Osteoblast (primary cell): ENCODE results near the gene MCM3. TPM values are rescaled to one million over a fixed set of nuclear protein-coding genes. Genes with fewer than 3 reads are reported as not detected.

Experiments used
- DNase-seq: peaks from one replicate; pipeline ENCODE4 v3.0.0; 2011; ENCODE audit warnings: low spot score, mixed read lengths; ENCODE audit not compliant: insufficient read length; ENCODE audit errors: missing footprints
- H2AFZ ChIP-seq: 2 replicates; pipeline ENCODE4 v1.6.0; 2011; ENCODE audit warnings: mild to moderate bottlenecking, low read length
- H3K27ac ChIP-seq: 2 replicates; pipeline ENCODE4 v1.5.1; 2011; ENCODE audit warnings: mild to moderate bottlenecking, low read depth, low read length, moderate library complexity
- H3K27me3 ChIP-seq: 2 replicates; pipeline ENCODE4 v1.6.0; 2012; ENCODE audit warnings: mild to moderate bottlenecking, control low read depth, inconsistent platforms, low read length, moderate library complexity; ENCODE audit not compliant: insufficient read depth
- H3K36me3 ChIP-seq: 2 replicates; pipeline ENCODE4 v1.5.1; 2011; ENCODE audit warnings: mild to moderate bottlenecking, low read length, control low read depth, moderate library complexity; ENCODE audit not compliant: insufficient read depth
- H3K4me1 ChIP-seq: 2 replicates; pipeline ENCODE4 v1.5.1; 2011; ENCODE audit warnings: mild to moderate bottlenecking, low read length, control low read depth, moderate library complexity; ENCODE audit not compliant: insufficient read depth
- H3K4me2 ChIP-seq: 2 replicates; pipeline ENCODE4 v1.6.0; 2011; ENCODE audit warnings: mild to moderate bottlenecking, low read length; ENCODE audit not compliant: insufficient read depth
- H3K4me3 ChIP-seq: fragments of 200-600 bp; sonication (generic); 3 replicates; pipeline ENCODE4 v1.5.1; 2012; ENCODE audit warnings: mild to moderate bottlenecking, low read length, inconsistent platforms; ENCODE audit not compliant: insufficient read depth
- H3K79me2 ChIP-seq: 2 replicates; pipeline ENCODE4 v1.6.0; 2012; ENCODE audit warnings: mild to moderate bottlenecking, low read length, control low read depth, inconsistent platforms; ENCODE audit not compliant: insufficient read depth
- H3K9me3 ChIP-seq: 2 replicates; pipeline ENCODE4 v1.5.1; 2011; ENCODE audit warnings: low read depth, low read length, control low read depth
- H4K20me1 ChIP-seq: 2 replicates; pipeline ENCODE4 v1.6.0; 2012; ENCODE audit warnings: mild to moderate bottlenecking, low read length, control low read depth; ENCODE audit not compliant: insufficient read depth
- CTCF ChIP-seq: IDR thresholded peaks from 2 replicates; pipeline ENCODE4 v1.5.1; 2011; ENCODE audit warnings: mild to moderate bottlenecking, low read depth, low read length, moderate library complexity; ENCODE audit errors: extremely low read depth
- total RNA-seq: library from RNA; depleted of rRNA; stranded (reverse); fragments of >200 nt; gene quantifications from 2 replicates; pipeline ENCODE4 v1.2.3, GENCODE V29; 2012

Gene MCM3
- total RNA-seq, 1 donor: 19.2 TPM

GRCh38 chr6:52231406-52232127 is 53.0 kb downstream of the MCM3 start:
- TF ChIP-seq CTCF: no peak
- DNase-seq: no peak
- Histone ChIP-seq H3K9me3 (no peaks in the 10 kb centered on the region), H3K79me2 (no peaks in the 10 kb centered on the region), H2AFZ (no peak overlapping the region), H3K4me1 (peaks cover 5% of the 10 kb centered on the region), H3K4me3 (no peak overlapping the region), H3K27ac (no peak overlapping the region), H4K20me1 (no peaks in the 10 kb centered on the region), H3K4me2 (no peak overlapping the region), H3K27me3 (peaks cover 12% of the 10 kb centered on the region), H3K36me3 (no peaks in the 10 kb centered on the region)

GRCh38 chr6:52230685-52231084 is 53.9 kb downstream of the MCM3 start:
- peaks cover 5% of the 10 kb centered on the region for H3K4me1 ChIP-seq
- no peak overlapping the region for H3K27ac ChIP-seq
- TF ChIP-seq CTCF: no peak
- no peaks in the 10 kb centered on the region for H3K9me3 ChIP-seq
- no peaks in the 10 kb centered on the region for H4K20me1 ChIP-seq
- H3K4me3 ChIP-seq: no peak overlapping the region
- H3K36me3 ChIP-seq: no peaks in the 10 kb centered on the region
- DNase-seq: no peak
- H3K27me3 ChIP-seq: peaks cover 12% of the 10 kb centered on the region
- H3K4me2 ChIP-seq: no peak overlapping the region
- H3K79me2 ChIP-seq: no peaks in the 10 kb centered on the region
- no peak overlapping the region for H2AFZ ChIP-seq

GRCh38 chr6:52227495-52227894 is 57.0 kb downstream of the MCM3 start:
- Histone ChIP-seq H3K9me3 (no peaks in the 10 kb centered on the region), H3K27ac (no peak overlapping the region)
- no peak for DNase-seq

GRCh38 chr6:52221302-52221701 is 63.2 kb downstream of the MCM3 start:
- no peak for DNase-seq
- no peaks in the 10 kb centered on the region for H3K4me1 ChIP-seq
- no peaks in the 10 kb centered on the region for H3K27me3 ChIP-seq
- H3K79me2 ChIP-seq: no peaks in the 10 kb centered on the region
- H3K27ac ChIP-seq: no peak overlapping the region
- H4K20me1 ChIP-seq: no peaks in the 10 kb centered on the region
- H3K9me3 ChIP-seq: no peaks in the 10 kb centered on the region
- no peak overlapping the region for H3K4me3 ChIP-seq
- H3K36me3 ChIP-seq: no peaks in the 10 kb centered on the region
- no peak overlapping the region for H2AFZ ChIP-seq
- no peak overlapping the region for H3K4me2 ChIP-seq
- TF ChIP-seq CTCF: no peak

More at GRCh38 chr6:52227495-52227894, 57.0 kb downstream of the MCM3 start:
- Histone ChIP-seq H3K36me3 (no peaks in the 10 kb centered on the region), H3K27me3 (peaks cover 12% of the 10 kb centered on the region), H3K4me2 (no peak overlapping the region), H3K4me3 (no peak overlapping the region), H4K20me1 (no peaks in the 10 kb centered on the region), H3K4me1 (no peaks in the 10 kb centered on the region), H2AFZ (no peak overlapping the region), H3K79me2 (no peaks in the 10 kb centered on the region)
- TF ChIP-seq CTCF: no peak
